Omental fat pad (tissue), 4 donors: ENCODE measurements around the gene CEP350. TPM values are rescaled to one million over a fixed set of nuclear protein-coding genes. Genes with fewer than 3 reads are reported as not detected.

Experiments used
- ATAC-seq: fragments of 150-250 bp; one replicate; pipeline ENCODE4 v1.9.1; 2016; ENCODE audit warnings: mild to moderate bottlenecking, moderate library complexity; ENCODE audit not compliant: low FRiP score
- DNase-seq: peaks from one replicate; pipeline ENCODE4 v3.0.0-alpha.2; 2019; ENCODE audit warnings: low spot score
- total RNA-seq, 4 donors: library from RNA; depleted of rRNA; stranded (reverse); fragments of >200 nt; gene quantifications; one replicate each; pipeline ENCODE4 v1.1.0, GENCODE V29; 2016
- TF ChIP-seq, protein P1 (sequence below), 3 donors: fragments of 450-650 bp; IDR thresholded peaks; one replicate each; pipeline ENCODE4 v1.5.1; 2016 to 2017; ENCODE audit warnings: antibody characterized with exemption in 3 of 3, mild to moderate bottlenecking in 3 of 3, moderate library complexity in 2 of 3

CEP350 gene
- total RNA-seq, 4 donors from 2014 or later = 56.6 to 101 (median 62.4) TPM

DNA sequence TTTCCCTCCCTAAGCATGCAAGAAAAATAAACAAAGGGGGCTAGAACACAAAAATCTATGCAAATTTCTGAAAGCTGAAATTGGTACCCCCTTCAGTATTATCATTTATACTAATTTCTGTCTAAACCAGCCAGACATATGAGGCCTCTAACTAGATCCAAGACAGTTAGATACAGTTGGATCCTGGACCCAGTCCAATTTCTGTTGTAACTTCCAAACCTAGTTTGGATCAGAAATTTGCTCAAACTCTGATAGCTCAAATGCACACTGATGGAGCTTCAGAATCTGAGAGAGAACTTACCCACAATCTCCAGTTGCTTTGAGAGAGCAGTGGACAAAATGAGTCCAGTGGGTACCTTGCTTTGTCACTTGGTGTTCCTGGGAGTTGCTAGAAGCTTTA is 11.9 kb downstream of the CEP350 start:
- TF ChIP-seq, protein P1, sequence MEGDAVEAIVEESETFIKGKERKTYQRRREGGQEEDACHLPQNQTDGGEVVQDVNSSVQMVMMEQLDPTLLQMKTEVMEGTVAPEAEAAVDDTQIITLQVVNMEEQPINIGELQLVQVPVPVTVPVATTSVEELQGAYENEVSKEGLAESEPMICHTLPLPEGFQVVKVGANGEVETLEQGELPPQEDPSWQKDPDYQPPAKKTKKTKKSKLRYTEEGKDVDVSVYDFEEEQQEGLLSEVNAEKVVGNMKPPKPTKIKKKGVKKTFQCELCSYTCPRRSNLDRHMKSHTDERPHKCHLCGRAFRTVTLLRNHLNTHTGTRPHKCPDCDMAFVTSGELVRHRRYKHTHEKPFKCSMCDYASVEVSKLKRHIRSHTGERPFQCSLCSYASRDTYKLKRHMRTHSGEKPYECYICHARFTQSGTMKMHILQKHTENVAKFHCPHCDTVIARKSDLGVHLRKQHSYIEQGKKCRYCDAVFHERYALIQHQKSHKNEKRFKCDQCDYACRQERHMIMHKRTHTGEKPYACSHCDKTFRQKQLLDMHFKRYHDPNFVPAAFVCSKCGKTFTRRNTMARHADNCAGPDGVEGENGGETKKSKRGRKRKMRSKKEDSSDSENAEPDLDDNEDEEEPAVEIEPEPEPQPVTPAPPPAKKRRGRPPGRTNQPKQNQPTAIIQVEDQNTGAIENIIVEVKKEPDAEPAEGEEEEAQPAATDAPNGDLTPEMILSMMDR (IDR thresholded peaks at IDR 0.05) = no peak
- DNase-seq = no peak
- ATAC-seq = no peak

DNA sequence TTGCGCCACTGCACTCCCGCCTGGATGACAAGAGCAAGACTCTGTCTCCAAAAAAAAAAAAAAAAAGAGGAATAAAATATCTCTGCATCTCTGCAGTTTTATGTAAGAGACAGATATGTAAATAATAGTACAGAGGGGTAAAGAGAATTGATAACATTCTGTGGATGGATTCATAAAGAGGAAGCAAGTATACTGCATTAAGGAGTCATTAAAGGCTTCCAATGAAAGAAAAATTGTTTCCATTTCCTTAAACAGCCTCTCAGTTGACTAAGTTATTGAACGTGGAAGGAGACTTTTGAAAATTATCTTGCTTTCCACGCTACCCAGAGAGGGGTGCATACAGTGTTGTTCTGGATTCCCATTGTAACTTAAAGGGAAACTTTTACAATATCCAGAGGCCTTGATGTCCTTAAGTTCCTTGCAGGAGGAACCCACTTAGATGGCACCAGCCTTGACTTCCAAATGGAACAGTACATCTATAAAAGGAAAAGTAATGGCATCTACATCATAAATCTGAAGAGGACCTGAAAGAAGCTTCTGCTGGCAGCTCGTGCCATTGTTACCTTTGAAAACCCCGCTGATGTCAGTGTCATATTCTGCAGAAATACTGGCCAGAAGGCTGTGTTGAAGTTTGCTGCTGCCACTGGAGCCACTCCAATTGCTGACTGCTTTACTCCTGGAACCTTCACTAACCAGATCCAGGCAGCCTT is 13.8 kb downstream of the CEP350 start:
- TF ChIP-seq, protein P1 (IDR thresholded peaks at IDR 0.05) = no peak
- no peak for DNase-seq
- ATAC-seq = no peak

DNA sequence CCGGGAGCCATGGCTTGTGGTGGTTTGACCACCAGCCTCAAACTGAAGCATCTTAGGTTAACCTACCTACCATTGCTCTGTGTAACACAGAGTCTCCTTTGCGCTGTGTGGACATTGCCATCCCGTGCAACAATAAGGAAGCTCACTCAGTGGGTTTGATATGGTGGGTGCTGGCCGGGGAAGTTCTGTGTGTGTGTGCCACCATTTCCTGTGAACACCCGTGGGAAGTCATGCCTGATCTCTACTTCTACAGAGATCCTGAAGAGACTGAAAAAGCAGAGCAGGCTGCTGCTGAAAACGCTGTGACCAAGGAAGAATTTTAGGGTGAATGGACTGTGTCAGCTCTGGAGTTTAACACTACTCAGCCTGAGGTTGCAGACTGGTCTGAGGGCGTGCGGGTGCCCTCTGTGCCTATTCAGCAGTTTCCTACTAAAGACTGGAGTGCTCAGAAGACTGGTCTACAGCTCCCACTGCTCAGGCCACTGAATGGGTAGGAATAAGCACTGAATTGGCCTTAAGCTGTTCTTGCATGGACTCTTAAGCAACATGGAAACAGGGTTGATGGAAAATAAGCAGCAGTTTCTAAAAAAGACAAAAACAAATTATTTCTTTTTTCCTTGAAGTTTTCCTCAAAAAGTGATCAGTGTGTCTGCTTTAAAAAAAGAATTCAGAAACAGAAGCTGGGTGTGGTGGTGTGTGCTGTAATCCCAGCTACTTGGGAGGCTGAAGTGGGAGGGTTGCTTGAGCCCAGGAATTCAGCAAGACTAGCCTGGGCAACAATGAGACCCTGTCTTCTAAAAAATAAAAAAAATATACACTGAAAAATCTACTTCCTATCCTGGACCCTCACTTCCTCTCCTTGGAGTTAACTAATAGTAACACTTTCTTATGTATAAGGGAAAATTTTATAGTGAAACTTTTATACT is 14.6 kb downstream of the CEP350 start:
- DNase-seq = no peak
- no peak for ATAC-seq
- TF ChIP-seq, protein P1 (IDR thresholded peaks at IDR 0.05) = no peak

DNA sequence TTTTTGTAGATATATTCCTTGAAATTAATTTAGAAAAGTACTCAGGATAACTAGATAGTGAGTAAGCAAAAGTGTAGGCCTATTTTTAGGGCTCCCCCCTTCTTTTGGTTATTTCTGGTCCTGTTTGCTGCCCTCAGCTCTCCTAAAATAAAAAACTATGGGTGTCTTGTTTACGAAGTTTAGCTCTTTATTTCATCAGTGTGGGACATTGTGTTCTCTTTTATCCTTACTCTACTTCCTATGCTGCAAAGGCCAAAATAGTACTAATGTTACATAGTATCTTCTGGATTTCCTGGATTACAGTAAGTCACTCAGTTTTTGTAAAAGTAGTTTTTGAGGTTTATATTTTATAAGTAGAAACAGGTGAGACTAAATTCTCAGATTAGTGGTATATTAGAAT is 15.4 kb downstream of the CEP350 start:
- no peak for ATAC-seq
- no peak for DNase-seq
- TF ChIP-seq, protein P1 (IDR thresholded peaks at IDR 0.05) = no peak

DNA sequence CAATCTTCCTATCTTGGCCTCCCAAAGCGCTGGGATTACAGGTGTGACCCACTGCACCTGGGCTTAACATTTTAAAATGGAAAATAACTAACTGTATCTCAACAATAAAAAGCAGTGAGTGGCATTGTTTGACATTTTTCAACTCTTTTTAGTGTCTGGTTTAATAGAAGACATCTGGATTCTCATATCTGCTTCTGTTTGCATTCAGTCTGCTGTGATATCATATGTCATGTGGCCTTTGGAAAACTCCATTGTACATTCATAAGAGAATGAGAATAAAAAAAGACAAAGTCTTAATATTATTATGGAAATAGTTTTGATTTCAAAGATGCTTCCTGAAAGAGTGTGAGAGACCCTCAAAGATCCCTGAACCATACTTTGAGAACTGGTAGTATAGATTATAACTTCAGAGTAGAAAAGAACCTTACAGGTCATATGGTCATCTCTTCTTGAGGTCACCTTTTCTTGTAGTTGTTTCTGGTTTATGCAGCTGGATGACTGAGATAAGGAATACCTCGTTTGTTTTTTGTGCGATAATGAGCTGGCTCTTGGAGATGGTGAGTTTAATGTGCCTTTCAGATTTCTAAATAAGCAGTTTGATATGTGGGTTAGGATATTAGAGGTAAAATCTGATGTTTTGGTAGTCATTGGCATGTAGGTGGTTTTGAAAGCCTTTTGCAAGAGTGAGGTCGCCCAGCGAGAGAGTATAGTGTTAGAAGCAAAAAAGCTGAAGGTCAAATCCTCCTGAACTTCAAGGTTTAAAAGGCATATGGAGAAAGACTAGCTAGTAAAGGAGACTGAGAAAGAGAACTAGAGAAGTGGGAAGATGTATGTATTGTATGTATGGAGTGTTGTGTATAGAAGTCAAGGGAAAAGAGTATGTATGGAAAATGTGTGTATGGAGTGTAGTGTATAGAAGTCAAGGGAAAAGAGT is 17.2 kb downstream of the CEP350 start:
- TF ChIP-seq, protein P1 (IDR thresholded peaks at IDR 0.05) = no peak
- no peak for ATAC-seq
- DNase-seq = no peak

DNA sequence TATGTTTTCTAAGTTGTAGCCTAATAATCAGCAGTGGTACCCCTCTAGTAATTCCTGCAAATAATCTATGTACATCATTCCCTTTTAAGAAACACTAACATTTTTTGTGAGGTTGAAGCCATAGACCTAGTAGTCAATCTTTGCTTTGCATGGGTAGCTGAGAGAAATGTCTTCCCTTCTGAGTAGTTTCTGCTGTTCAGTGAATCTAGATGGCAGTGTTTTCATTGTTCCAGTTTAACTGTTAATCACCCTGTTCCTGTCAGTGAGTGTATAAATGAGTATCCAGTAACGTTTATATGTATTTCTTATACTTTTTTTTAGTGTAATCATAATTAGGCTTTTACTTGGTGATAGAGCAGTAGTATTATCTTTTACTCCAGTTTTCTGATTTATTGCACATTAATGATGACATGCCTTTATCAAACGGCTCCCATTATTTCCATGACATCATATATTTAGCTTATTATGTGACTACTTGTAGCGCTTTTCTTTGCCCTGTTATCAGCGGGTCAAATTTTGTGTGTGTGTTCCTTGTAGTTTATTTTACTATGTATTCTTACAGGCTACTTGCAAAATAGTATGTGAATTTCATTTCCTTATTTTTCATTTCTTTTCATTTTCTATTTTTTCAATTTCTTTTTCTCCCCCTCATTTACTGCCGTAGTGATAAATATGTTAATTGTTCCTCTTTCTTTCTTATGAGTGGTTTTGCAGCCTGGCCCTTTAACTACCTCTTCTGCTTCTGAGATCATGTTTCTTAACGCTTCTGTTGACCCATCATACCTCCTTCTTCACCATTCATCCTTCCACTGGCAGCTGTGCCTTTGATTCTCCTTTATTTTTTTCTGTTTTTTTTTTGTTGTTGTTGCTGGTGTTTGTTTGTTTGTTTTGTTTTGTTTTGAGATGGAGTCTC is 18.8 kb downstream of the CEP350 start:
- TF ChIP-seq, protein P1 (IDR thresholded peaks at IDR 0.05) = no peak
- no peak for DNase-seq
- no peak for ATAC-seq
